H1 (cell line): ENCODE data around the gene ANAPC10. TPM values are rescaled to one million over a fixed set of nuclear protein-coding genes. Genes with fewer than 3 reads are reported as not detected.

Experiments
- CTCF ChIA-PET: fragments of 300-600 bp; sonication (Branson Sonifier 250); formaldehyde crosslinking; loops from one replicate; lab custom pipeline; 2021; ENCODE audit not compliant: partially characterized antibody; lab: Charles Lee
- POLR2A ChIA-PET: fragments of 300-600 bp; sonication (Branson Sonifier 250); formaldehyde crosslinking; loops from one replicate; lab custom pipeline; 2021; ENCODE audit warnings: inconsistent platforms; ENCODE audit not compliant: partially characterized antibody; lab: Charles Lee
- DNase-seq, 2 experiments: peaks; one replicate each; pipeline versions ENCODE4 v3.0.0 to v3.0.0-alpha.2; 2010 to 2022; ENCODE audit warnings: low spot score in 2 of 2, low read depth in 1 of 2, mixed read lengths in 1 of 2
- FAIRE-seq: peaks from 2 replicates; lab custom pipeline; 2011; peaks lifted over from hg19 to GRCh38; lab: Jason Lieb, UNC
- H2AFZ ChIP-seq: 2 replicates; pipeline ENCODE4 v1.8.1; 2012; ENCODE audit warnings: low read length, inconsistent platforms
- H2AK5ac ChIP-seq: 2 replicates; pipeline ENCODE4 v1.6.1; 2013; ENCODE audit warnings: low read depth, low read length
- H2BK120ac ChIP-seq: replicated peaks from 2 replicates; pipeline ENCODE3; 2013; ENCODE audit warnings: low read depth, low read length, inconsistent platforms
- H2BK12ac ChIP-seq: 2 replicates; pipeline ENCODE4 v1.6.1; 2013; ENCODE audit warnings: low read depth, low read length
- H2BK15ac ChIP-seq: 2 replicates; pipeline ENCODE4 v1.6.1; 2013; ENCODE audit warnings: low read length
- H2BK20ac ChIP-seq: 2 replicates; pipeline ENCODE4 v1.6.1; 2013; ENCODE audit warnings: low read length
- H2BK5ac ChIP-seq: 2 replicates; pipeline ENCODE4 v1.6.1; 2013; ENCODE audit warnings: low read depth, low read length
- H3K14ac ChIP-seq: 2 replicates; pipeline ENCODE4 v1.6.1; 2013; ENCODE audit warnings: inconsistent platforms; ENCODE audit not compliant: insufficient read length
- H3K18ac ChIP-seq: 2 replicates; pipeline ENCODE4 v1.6.1; 2013; ENCODE audit warnings: low read length; ENCODE audit errors: extremely low read depth
- H3K23ac ChIP-seq: 2 replicates; pipeline ENCODE4 v1.6.1; 2013; ENCODE audit warnings: inconsistent platforms; ENCODE audit not compliant: insufficient read length
- H3K23me2 ChIP-seq: 2 replicates; pipeline ENCODE4 v1.6.1; 2013; ENCODE audit warnings: low read depth, low read length
- H3K27ac ChIP-seq: 2 replicates; pipeline ENCODE4 v1.6.1; 2011; ENCODE audit warnings: low read depth, low read length, inconsistent platforms
- H3K27me3 ChIP-seq, 4 experiments: replicated peaks in 1 of 4; 1 replicate in 1 of 4; 2 replicates in 3 of 4; pipeline versions ENCODE4 v1.6.1 to v1.8.1; 2011 to 2013; ENCODE audit warnings: low read length in 3 of 4, mild to moderate bottlenecking in 3 of 4, inconsistent platforms in 2 of 4, mixed read lengths in 2 of 4, moderate library complexity in 1 of 4; ENCODE audit not compliant: control insufficient read depth in 3 of 4, insufficient read depth in 3 of 4; ENCODE audit errors: extremely low read depth in 1 of 4
- H3K36me3 ChIP-seq, 4 experiments: 2 replicates each; pipeline versions ENCODE4 v1.6.1 to v1.8.1; 2011 to 2013; ENCODE audit warnings: mild to moderate bottlenecking in 4 of 4, low read length in 3 of 4, moderate library complexity in 2 of 4, control low read depth in 1 of 4, inconsistent platforms in 1 of 4; ENCODE audit not compliant: insufficient read depth in 4 of 4, control insufficient read depth in 2 of 4
- H3K4ac ChIP-seq: replicated peaks from 2 replicates; pipeline ENCODE3; 2013; ENCODE audit warnings: low read length, low read depth, mixed read lengths, inconsistent platforms; ENCODE audit not compliant: insufficient read length
- H3K4me1 ChIP-seq, 4 experiments: replicated peaks in 1 of 4; 1 replicate in 1 of 4; 2 replicates in 3 of 4; pipeline versions ENCODE4 v1.6.1 to v1.8.1; 2011 to 2013; ENCODE audit warnings: low read length in 3 of 4, inconsistent platforms in 2 of 4, mixed read lengths in 1 of 4; ENCODE audit not compliant: insufficient read depth in 4 of 4, control insufficient read depth in 3 of 4
- H3K4me2 ChIP-seq, 2 experiments: 2 replicates each; pipeline versions ENCODE4 v1.6.1 to v1.8.1; 2011 to 2013; ENCODE audit warnings: low read depth in 2 of 2, low read length in 2 of 2, control low read depth in 1 of 2, inconsistent platforms in 1 of 2, mild to moderate bottlenecking in 1 of 2; ENCODE audit not compliant: insufficient read depth in 1 of 2
- H3K4me3 ChIP-seq, 4 experiments: fragments of 200-600, 300-600 bp in 1 of 4; sonication (generic), shearing (Covaris generic), sonication (Bioruptor Twin) in 1 of 4; 2 replicates each; pipeline versions ENCODE4 v1.5.1 to v1.8.1; 2011 to 2016; ENCODE audit warnings: low read length in 4 of 4, low read depth in 3 of 4, control low read depth in 2 of 4, inconsistent platforms in 2 of 4, mild to moderate bottlenecking in 2 of 4, mixed read lengths in 1 of 4, moderate library complexity in 1 of 4; ENCODE audit not compliant: insufficient read depth in 2 of 4; ENCODE audit errors: extremely low read depth in 1 of 4
- H3K56ac ChIP-seq: replicated peaks from 2 replicates; pipeline ENCODE3; 2013; ENCODE audit warnings: low read depth, mild to moderate bottlenecking, mixed read lengths, low read length, inconsistent platforms; ENCODE audit not compliant: insufficient read length
- H3K79me1 ChIP-seq: 2 replicates; pipeline ENCODE4 v1.6.1; 2013; ENCODE audit warnings: low read depth, low read length, control low read depth
- H3K79me2 ChIP-seq, 2 experiments: 2 replicates each; pipeline versions ENCODE4 v1.6.1 to v1.8.1; 2012 to 2013; ENCODE audit warnings: low read length in 2 of 2, mild to moderate bottlenecking in 2 of 2, inconsistent platforms in 1 of 2; ENCODE audit not compliant: insufficient read depth in 2 of 2, control insufficient read depth in 1 of 2
- H3K9ac ChIP-seq, 4 experiments: replicated peaks in 1 of 4; 1 replicate in 1 of 4; 2 replicates in 3 of 4; pipeline versions ENCODE4 v1.6.1 to v1.8.1; 2011 to 2013; ENCODE audit warnings: low read depth in 3 of 4, low read length in 3 of 4, control low read depth in 2 of 4, mild to moderate bottlenecking in 2 of 4, moderate library complexity in 2 of 4, inconsistent platforms in 1 of 4; ENCODE audit errors: extremely low read depth in 1 of 4
- H3K9me3 ChIP-seq, 2 experiments: 2 replicates each; pipeline versions ENCODE4 v1.6.1 to v1.8.1; 2012 to 2013; ENCODE audit warnings: mild to moderate bottlenecking in 2 of 2, moderate library complexity in 2 of 2, control low read depth in 1 of 2, inconsistent platforms in 1 of 2, low read depth in 1 of 2, low read length in 1 of 2, mixed read lengths in 1 of 2; ENCODE audit not compliant: insufficient read depth in 2 of 2
- H4K20me1 ChIP-seq, 2 experiments: replicated peaks in 1 of 2; 2 replicates each; pipeline versions ENCODE3 to v1.8.1; 2011 to 2013; ENCODE audit warnings: inconsistent platforms in 2 of 2, low read length in 2 of 2, mild to moderate bottlenecking in 1 of 2; ENCODE audit not compliant: insufficient read depth in 2 of 2, control insufficient read depth in 1 of 2
- H4K5ac ChIP-seq: 2 replicates; pipeline ENCODE4 v1.6.1; 2013; ENCODE audit warnings: low read length, low read depth, mixed read lengths, inconsistent platforms; ENCODE audit not compliant: insufficient read length
- H4K8ac ChIP-seq: 2 replicates; pipeline ENCODE4 v1.8.0; 2013; ENCODE audit warnings: mild to moderate bottlenecking, moderate library complexity, low read length, inconsistent platforms; ENCODE audit not compliant: insufficient read depth; ENCODE audit errors: extremely low read depth
- H4K91ac ChIP-seq: replicated peaks from 2 replicates; pipeline ENCODE3; 2013; ENCODE audit warnings: low read length, mixed read lengths, inconsistent platforms; ENCODE audit not compliant: insufficient read length
- BRCA1 ChIP-seq: IDR thresholded peaks from 2 replicates; pipeline ENCODE4 v1.6.1; 2012; ENCODE audit warnings: low read depth, low read length, improper control_type of control experiment
- EP300 ChIP-seq, 2 experiments: IDR thresholded peaks; 1 replicate in 1 of 2; 2 replicates in 1 of 2; pipeline ENCODE4 v1.6.1; 2011 to 2012; ENCODE audit warnings: low read depth in 2 of 2, low read length in 2 of 2, mild to moderate bottlenecking in 2 of 2, borderline replicate concordance in 1 of 2, inconsistent platforms in 1 of 2, moderate library complexity in 1 of 2
- EZH2 ChIP-seq: fragments of 200-600 bp; sonication (generic); IDR thresholded peaks from 2 replicates; pipeline ENCODE4 v1.7.1; 2012; ENCODE audit warnings: low read depth, mild to moderate bottlenecking, moderate library complexity, low read length, inconsistent platforms; ENCODE audit not compliant: severe bottlenecking
- JUND ChIP-seq: IDR thresholded peaks from 2 replicates; pipeline ENCODE4 v1.6.1; 2011; ENCODE audit warnings: mild to moderate bottlenecking, improper control_type of control experiment, low read length
- KDM1A ChIP-seq: fragments of 200-600, 300-600 bp; sonication (generic); IDR thresholded peaks from 2 replicates; pipeline ENCODE4 v1.7.1; 2016; ENCODE audit warnings: mild to moderate bottlenecking, low read length, borderline replicate concordance
- KDM4A ChIP-seq: IDR thresholded peaks from one replicate; pipeline ENCODE4 v1.7.1; 2012; ENCODE audit warnings: low read depth, mild to moderate bottlenecking, moderate library complexity, low read length, inconsistent platforms; ENCODE audit not compliant: severe bottlenecking
- MAFK ChIP-seq: IDR thresholded peaks from 2 replicates; pipeline ENCODE4 v1.6.1; 2012; ENCODE audit warnings: low read depth, mild to moderate bottlenecking, improper control_type of control experiment, low read length
- PHF8 ChIP-seq: fragments of 200-600 bp; sonication (generic); conservative IDR thresholded peaks from 2 replicates; pipeline ENCODE4 v1.7.1; 2012; ENCODE audit warnings: low read depth, mild to moderate bottlenecking, inconsistent platforms, low read length, moderate library complexity
- RAD21 ChIP-seq, 2 experiments: IDR thresholded peaks in 1 of 2; conservative IDR thresholded peaks in 1 of 2; 2 replicates each; pipeline ENCODE4 v1.6.1; 2011; ENCODE audit warnings: low read depth in 2 of 2, low read length in 2 of 2, improper control_type of control experiment in 1 of 2, inconsistent platforms in 1 of 2, mild to moderate bottlenecking in 1 of 2, moderate library complexity in 1 of 2
- SIX5 ChIP-seq: IDR thresholded peaks from 2 replicates; pipeline ENCODE4 v1.6.1; 2011; ENCODE audit warnings: mild to moderate bottlenecking, low read depth, low read length
- SRF ChIP-seq: IDR thresholded peaks from 2 replicates; pipeline ENCODE4 v1.6.1; 2011; ENCODE audit warnings: mild to moderate bottlenecking, low read depth, low read length, moderate library complexity
- TAF1 ChIP-seq: IDR thresholded peaks from 2 replicates; pipeline ENCODE4 v1.6.1; 2011; ENCODE audit warnings: mild to moderate bottlenecking, low read depth, low read length
- USF2 ChIP-seq: IDR thresholded peaks from 2 replicates; pipeline ENCODE4 v1.6.1; 2011; ENCODE audit warnings: low read length, improper control_type of control experiment
- WGBS, 2 experiments: shearing (Covaris generic) in 1 of 2; methylation state at CpG; one replicate each; pipeline versions ENCODE4 v1.1.6 to v1.1.7; 2013 to 2015; ENCODE audit warnings: low lambda C conversion rate in 2 of 2, mixed read lengths in 2 of 2, inconsistent platforms in 1 of 2, low coverage in 1 of 2, missing lambda C conversion rate in 1 of 2; ENCODE audit not compliant: insufficient replicate concordance in 2 of 2, insufficient coverage in 1 of 2, insufficient read length in 1 of 2; ENCODE audit errors: extremely low coverage in 1 of 2, missing lambda C conversion rate in 1 of 2; 5-methylcytosine and 5-hydroxymethylcytosine counted together
- polyA plus RNA-seq, 7 experiments: library from polyadenylated mRNA; depleted of rRNA in 3 of 7; stranded (reverse) in 5 of 7; unstranded in 2 of 7; fragments of >200 nt in 5 of 7; fragments of 200-250 nt in 2 of 7; gene quantifications; 1 replicate in 5 of 7; 2 replicates in 1 of 7; 4 replicates in 1 of 7; pipeline versions ENCODE4 v1.2.1 to v1.2.3, GENCODE V29; 2011 to 2013; ENCODE audit warnings: missing spikeins in 2 of 7, mixed read lengths in 2 of 7
- total RNA-seq: library from RNA; stranded (reverse); fragmentation: NEBNext Ultra II Directional; extraction: Animal tissue kit (Norgen Biotek cat#: 25700); gene quantifications from 2 replicates; pipeline ENCODE4 v1.2.1, GENCODE V29; 2021

Gene ANAPC10
- total and polyA plus RNA-seq, 2 of the 8 experiments (the other 6 are each of a cell fraction or from before 2014, with no cell fraction given), result 17.6 to 23.3 TPM

- DNase-seq (no peak), FAIRE-seq (no peak)
- Histone ChIP-seq H4K5ac (no peak overlapping the region), H3K14ac (no peak overlapping the region), H3K4ac (no peak overlapping the region), H2AFZ (no peak overlapping the region), H2BK5ac (no peak overlapping the region), H3K23me2 (no peaks in the 10 kb centered on the region), H3K27me3 (no peaks in the 10 kb centered on the region), H3K79me1 (no peaks in the 10 kb centered on the region), H3K9me3 (no peaks in the 10 kb centered on the region), H3K79me2 (peaks cover 0 to 3% of the 10 kb centered on the region in 2 experiments; a peak in 2 of 4 replicates), H3K23ac (no peak overlapping the region), H2BK20ac (no peak overlapping the region), H3K4me2 (no peak overlapping the region), H2AK5ac (no peak overlapping the region), H3K27ac (no peak overlapping the region), H3K36me3 (peaks cover 0 to 2% (median 0%) of the 10 kb centered on the region in 4 experiments; a peak in 1 of 8 replicates), H2BK120ac (no peak overlapping the region), H3K9ac (no peak overlapping the region), H3K18ac (no peak overlapping the region), H4K20me1 (peaks cover 0 to 7% of the 10 kb centered on the region in 2 experiments), H2BK15ac (no peak overlapping the region), H4K8ac (no peak overlapping the region), H3K4me3 (no peak overlapping the region), H3K56ac (no peak overlapping the region), H3K4me1 (peaks cover 0 to 7% (median 0%) of the 10 kb centered on the region in 4 experiments; a peak in 2 of 7 replicates), H4K91ac (no peak overlapping the region), H2BK12ac (no peak overlapping the region)
- CTCF ChIA-PET, result no interaction called here
- POLR2A ChIA-PET, result no interaction called here
- 89% methylated on average over 3 of the region's 3 CpGs; no CpG with 5 or more reads in 1 of the 2 experiments for WGBS, 2 experiments
- TF ChIP-seq USF2 (no peak), JUND (no peak), MAFK (no peak), PHF8 (no peak), EP300 (IDR thresholded peaks at IDR 0.05; ENCODE audit: borderline replicate concordance in 1 of 2, low read depth in 2 of 2, low read length in 2 of 2) (no peak), KDM1A (no peak), RAD21 (IDR thresholded peaks at IDR 0.05 in 1 of 2, conservative IDR thresholded peaks at IDR 0.05 in 1 of 2; ENCODE audit: low read depth in 2 of 2, low read length in 2 of 2) (no peak), SRF (no peak), BRCA1 (no peak), SIX5 (no peak), KDM4A (no peak), TAF1 (no peak), EZH2 (no peak)
Observed at GRCh38 chr4:145069361-145069760, 28.6 kb downstream of the ANAPC10 start.
